Left ventricle myocardium superior (tissue), 1 donor: ENCODE results near the gene AMACR. TPM values are rescaled to one million over a fixed set of nuclear protein-coding genes. Genes with fewer than 3 reads are reported as not detected.
A peak's percentile ranks its signal among the peaks of the same experiment; 100 is the strongest.
"Not testable (repeated sequence)": the region's sequence is repeated elsewhere in the genome, so short reads cannot be mapped to it uniquely, and the experiment has no call there.

ENCODE experiments used
- ATAC-seq: fragments of 200-7000 bp; cut with Tn5 transposase; one replicate; pipeline ENCODE4 v1.9.1; 2020; ENCODE audit warnings: mild to moderate bottlenecking, moderate library complexity
- DNase-seq: peaks from one replicate; pipeline ENCODE4 v3.0.0-alpha.2; 2020
- intact Hi-C: fragments of 100-400 bp; cut with micrococcal nuclease; formaldehyde crosslinking; loops from one replicate; pipeline ENCODE4 v1.11.0; 2022
- total RNA-seq: library from RNA; stranded (reverse); fragmentation: NEBNext Ultra II Directional; extraction: Animal tissue kit (Norgen Biotek cat#: 25700); gene quantifications from one replicate; pipeline ENCODE4 v1.2.1, GENCODE V29; 2021
- donor health status: DM: no; HTN: yes; CAD: no; lungs with severe emphysema.

The AMACR gene
- total RNA-seq, 1 donor from 2014 or later, result 6.5 TPM

GRCh38 chr5:34039398-34040157 lies 31.7 kb upstream of the AMACR start:
- DNase-seq (no peak), ATAC-seq (no peak)
- intact Hi-C loops, result no loop called here

- intact Hi-C loops, result no loop called here
Measured at GRCh38 chr5:34038838-34039237, 31.0 kb upstream of the AMACR start.

GRCh38 chr5:34038390-34038789 lies 30.5 kb upstream of the AMACR start:
- ATAC-seq, result no peak

More at GRCh38 chr5:34038838-34039237, 31.0 kb upstream of the AMACR start:
- DNase-seq, result no peak
- no peak for ATAC-seq

GRCh38 chr5:34037726-34038125 lies 29.9 kb upstream of the AMACR start:
- ATAC-seq (no peak), DNase-seq (no peak)
- intact Hi-C loops, result no loop called here

More at GRCh38 chr5:34038390-34038789, 30.5 kb upstream of the AMACR start:
- intact Hi-C loops, result no loop called here
- DNase-seq, result no peak

- intact Hi-C loops, result no loop called here
- no peak for ATAC-seq
- no peak for DNase-seq
Measured at GRCh38 chr5:34035756-34036155, 27.9 kb upstream of the AMACR start.

GRCh38 chr5:34034534-34035327 lies 26.9 kb upstream of the AMACR start:
- no peak for DNase-seq
- ATAC-seq, result no peak
- intact Hi-C loops, result no loop called here

GRCh38 chr5:34031966-34032365 lies 24.1 kb upstream of the AMACR start:
- ATAC-seq (no peak), DNase-seq (no peak)
- intact Hi-C loops, result no loop called here

- DNase-seq (no peak), ATAC-seq (no peak)
- intact Hi-C loops, result no loop called here
Measured at GRCh38 chr5:34031117-34031516, 23.3 kb upstream of the AMACR start.

- ATAC-seq, intact Hi-C loops, DNase-seq: not testable (repeated sequence)
Measured at GRCh38 chr5:34030585-34030984, 22.7 kb upstream of the AMACR start.

- intact Hi-C loops, result no loop called here
- no peak for DNase-seq
- ATAC-seq, result no peak
Measured at GRCh38 chr5:34030048-34030447, 22.2 kb upstream of the AMACR start.

GRCh38 chr5:34028349-34028748 lies 20.5 kb upstream of the AMACR start:
- DNase-seq (no peak), ATAC-seq (no peak)
- intact Hi-C loops, result no loop called here

GRCh38 chr5:34026089-34026761 lies 18.4 kb upstream of the AMACR start:
- DNase-seq (no peak), ATAC-seq (no peak)
- intact Hi-C loops, result no loop called here

- intact Hi-C loops, result no loop called here
- DNase-seq (no peak), ATAC-seq (peak; percentile 44)
Measured at GRCh38 chr5:34022121-34022705, 14.4 kb upstream of the AMACR start.

GRCh38 chr5:34021334-34021733 lies 13.5 kb upstream of the AMACR start:
- DNase-seq (no peak), ATAC-seq (no peak)
- intact Hi-C loops, result no loop called here

GRCh38 chr5:34020726-34021125 lies 12.9 kb upstream of the AMACR start:
- ATAC-seq (no peak), DNase-seq (no peak)
- intact Hi-C loops, result no loop called here

GRCh38 chr5:34017254-34017653 lies 9.4 kb upstream of the AMACR start:
- DNase-seq (no peak), ATAC-seq (no peak)
- intact Hi-C loops, result no loop called here

GRCh38 chr5:34016750-34017149 lies 8.9 kb upstream of the AMACR start:
- DNase-seq (no peak), ATAC-seq (no peak)
- intact Hi-C loops, result no loop called here

GRCh38 chr5:34016222-34016621 lies 8.4 kb upstream of the AMACR start:
- DNase-seq (no peak), ATAC-seq (no peak)
- intact Hi-C loops, result no loop called here

- ATAC-seq (no peak), DNase-seq (no peak)
- intact Hi-C loops, result no loop called here
Measured at GRCh38 chr5:34015120-34015822, 7.4 kb upstream of the AMACR start.
